NCI-H748 (cell line): ENCODE measurements around the gene GDA.

ENCODE experiments used
- DNase-seq: peaks from one replicate; lab custom pipeline; 2025; ENCODE audit not compliant: unreplicated experiment; lab: John Stamatoyannopoulos, UW

GDA gene

DNA sequence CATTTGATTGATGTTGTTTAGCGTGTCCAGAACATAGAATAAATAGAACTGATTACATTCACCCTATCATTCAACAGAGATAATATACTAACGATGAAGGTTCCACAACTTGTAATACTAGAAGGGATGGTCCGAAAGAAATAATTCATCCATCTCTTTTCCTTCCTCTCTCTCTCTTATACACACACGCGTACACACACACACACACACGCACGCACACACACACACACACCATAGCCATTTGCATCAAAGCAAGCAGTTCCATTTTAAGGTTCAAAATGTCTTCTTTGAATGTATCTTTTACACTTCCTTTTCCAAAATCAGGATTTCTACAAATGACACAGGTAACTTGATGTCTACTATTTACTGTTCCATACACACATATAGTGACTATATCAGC is 887 bp downstream of the GDA start:
- no peak for DNase-seq

DNA sequence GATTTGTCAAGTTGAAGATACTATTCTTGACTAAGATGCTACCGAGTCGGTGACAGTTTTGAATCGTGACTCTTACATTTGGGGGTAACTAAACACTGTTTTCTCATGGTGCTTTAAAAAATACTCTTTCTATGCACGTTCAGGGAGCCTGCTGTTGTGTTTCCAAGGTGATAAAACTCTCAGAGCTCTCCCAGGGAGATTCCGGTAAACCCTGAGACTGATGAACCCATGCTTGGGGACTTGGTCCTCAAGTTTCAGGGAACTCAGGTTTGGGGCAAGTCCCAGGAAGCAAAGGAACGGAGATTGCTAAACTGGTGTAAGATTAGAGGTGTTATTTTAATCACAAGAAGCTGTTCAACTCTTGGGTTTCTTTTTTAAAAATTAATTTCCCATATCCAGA is 1.4 kb downstream of the GDA start:
- no peak for DNase-seq

DNA sequence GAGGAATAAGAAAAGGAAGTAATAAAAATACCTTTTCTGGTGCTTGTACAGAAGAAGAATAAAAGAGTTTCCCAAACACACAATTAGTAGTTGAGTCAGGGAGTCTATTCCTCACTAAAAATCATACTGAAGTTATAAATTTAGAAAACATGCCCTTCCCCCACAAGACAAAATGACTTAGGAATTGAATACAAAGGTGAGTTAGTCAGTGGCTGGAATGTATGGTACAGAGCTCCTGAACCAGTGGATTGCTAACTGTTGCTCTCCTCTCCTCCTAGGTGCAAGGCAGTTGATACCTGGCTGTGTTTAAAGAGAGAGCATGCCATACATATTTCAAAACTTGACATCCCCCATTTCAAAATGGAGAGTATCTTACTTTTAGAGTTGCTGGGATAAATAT is 1.9 kb downstream of the GDA start:
- DNase-seq: no peak

DNA sequence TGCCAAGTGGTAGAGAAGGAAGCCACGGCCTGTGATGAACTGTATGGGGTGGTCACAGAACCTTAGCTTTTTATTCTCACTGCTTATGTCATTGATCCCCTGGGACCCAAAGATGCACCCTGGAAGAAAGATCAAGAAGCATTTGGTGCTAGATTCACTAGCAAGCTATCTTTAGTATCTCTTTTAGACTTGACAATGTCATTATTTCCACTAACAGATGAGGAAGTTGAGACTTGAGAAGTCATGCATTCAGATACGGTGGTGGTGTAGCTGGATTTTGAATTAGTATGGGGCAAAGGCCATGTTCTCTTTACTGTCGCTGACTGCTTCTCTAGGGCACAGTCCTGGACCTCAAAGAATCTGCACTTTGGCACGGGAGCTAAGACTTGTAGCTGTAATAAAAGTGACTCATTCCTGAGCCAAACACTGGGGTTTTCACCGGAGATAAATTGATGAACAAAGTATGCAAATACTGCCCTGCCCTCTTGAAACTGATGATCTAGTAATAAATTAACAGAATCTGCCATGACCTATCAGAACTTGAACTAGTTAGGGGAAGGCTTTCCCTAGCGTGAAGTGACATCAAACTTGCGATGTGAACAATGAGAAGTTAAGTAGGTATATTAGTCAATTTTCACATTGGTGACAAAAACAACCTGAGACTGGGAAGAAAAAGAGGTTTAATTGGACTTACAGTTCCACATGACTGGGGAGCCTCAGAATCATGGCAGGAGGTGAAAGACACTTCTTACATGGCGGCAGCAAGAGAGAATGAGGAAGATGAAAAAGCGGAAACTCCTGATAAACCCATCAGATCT is 5.4 kb downstream of the GDA start:
- DNase-seq: no peak

DNA sequence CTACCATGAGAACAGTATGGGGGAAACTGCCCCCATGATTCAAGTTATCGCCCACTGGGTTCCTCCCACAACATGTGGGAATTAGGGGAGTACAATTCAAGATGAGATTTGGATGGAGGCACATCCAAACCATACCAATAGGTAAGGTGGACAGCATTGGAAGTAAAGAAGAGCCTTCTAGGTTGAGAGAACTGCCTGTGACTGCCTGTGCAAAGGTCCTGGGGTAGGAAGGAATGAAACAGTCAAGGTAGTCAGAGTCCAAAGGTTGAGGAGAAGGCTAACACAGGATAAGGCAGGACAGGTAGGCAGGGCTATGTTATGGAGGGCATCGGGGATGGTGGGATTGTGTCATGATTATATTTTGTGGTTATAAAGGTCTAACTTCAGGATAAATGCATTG is 6.1 kb downstream of the GDA start:
- DNase-seq: no peak

DNA sequence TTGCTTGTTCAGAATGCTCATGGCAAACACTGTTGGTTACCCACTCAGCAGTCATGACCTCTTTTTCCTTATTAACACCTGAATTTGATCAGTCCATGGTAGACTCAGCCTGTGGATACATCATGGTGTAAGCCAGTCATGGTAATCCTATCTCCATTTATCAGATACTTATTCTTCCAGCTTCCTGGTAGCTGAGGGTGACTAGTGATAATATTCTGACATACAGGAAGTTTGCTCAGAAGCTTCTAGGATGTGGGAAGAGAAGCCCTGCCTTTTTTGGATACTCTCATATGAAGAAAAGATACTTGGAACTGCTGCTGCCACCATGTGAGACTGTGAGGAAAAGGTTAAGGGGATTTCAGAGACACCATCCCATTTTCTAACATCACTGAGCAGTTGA is 7.3 kb downstream of the GDA start:
- DNase-seq: no peak

DNA sequence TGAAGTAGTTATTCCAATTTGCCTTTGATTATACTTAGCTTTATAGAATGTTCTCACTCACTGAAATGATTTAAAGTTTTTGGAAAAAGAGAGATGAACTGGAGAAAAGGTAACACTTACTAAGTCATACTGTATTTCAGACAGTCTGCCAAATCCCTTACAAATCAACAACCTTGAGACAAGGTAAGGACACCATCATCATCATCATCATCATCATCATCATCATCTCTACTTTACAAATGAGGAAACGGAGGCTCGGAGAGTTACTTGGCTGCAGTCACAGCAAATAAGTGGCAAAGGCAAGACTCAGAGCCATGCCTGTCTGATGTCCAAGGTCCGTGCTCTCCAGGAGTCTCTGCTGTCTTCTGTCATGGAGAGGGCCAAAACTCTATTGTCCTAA is 9.4 kb downstream of the GDA start:
- DNase-seq: no peak

DNA sequence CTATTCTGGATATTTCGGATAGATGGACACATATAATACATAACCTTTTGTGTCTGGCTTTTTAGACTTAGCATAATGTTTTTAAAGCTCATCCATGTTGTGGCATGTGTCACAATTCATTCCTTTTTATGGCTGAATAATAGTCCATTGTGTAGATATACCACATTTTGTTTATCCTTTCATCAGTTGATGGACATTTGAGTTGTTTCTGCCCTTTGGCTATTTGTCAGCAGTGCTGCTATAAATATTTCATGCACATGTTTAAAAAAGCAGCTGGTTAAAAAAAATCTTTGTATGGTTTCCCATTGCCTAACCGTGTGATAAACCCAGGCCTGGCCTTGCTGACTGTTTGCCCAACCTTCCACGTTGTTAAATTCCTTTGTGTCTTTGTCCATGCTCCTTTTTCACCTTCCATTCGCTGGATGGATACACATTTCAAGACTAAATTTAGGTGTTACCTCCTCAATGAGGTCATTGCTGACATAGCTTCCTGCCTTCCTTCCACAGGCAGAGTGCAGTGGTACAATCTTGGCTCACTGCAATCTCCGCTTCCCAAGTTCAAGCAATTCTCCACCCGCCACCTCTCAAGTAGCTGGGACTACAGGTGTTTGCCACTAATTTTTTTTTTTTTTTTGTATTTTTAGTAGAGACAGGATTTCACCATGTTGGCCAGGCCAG is 11.3 kb downstream of the GDA start:
- no peak for DNase-seq

DNA sequence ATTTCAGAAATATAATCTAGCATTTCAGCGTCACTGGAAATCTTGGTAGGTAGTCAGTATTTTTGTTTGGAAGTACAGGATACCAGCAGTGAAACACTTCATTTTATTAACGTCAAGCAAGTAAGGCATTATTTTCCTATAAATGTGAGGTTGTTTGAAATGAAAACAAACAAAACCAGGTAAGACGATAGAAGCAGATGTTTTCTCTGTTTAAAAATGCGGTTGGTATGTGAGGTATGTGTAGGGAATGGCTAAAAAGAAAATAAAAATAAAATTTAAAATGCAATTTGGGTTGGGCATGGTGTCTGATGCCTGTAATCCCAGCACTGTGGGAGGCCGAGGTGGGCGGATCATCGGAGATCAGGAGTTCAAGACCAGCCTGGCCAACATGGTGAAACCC is 16.1 kb downstream of the GDA start:
- no peak for DNase-seq

DNA sequence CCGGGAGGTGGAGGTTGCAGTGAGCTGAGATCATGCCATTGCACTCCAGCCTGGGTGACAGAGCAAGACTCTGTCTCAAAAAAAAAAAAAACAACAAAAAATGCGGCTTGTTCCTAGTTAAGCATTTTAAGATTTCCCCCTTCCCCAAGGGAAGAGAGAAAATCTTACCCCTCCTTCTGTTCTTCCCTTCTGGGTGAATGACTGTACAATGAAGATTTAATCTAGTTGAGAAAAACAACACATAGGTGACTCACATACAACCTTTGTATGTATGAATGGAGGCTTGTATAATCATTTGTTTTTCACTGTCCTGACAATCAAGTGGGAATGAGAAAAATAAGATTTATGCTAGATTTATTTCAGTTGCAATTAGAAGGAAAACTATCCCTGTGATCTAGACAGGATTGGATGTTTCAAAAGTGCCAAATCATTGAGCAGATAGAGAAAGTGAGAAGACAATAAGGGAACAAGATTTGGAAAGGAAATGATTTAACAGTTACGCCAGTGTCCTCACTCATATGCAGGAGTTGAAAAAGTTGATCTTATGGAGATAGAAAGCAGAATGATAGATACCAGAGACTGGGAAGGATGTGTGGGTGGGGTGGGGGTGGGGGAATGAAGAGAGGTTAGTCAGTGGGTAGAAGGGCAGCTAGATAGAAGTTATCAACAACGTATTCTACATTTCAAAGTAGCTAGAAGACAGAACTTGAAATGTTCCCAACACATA is 16.7 kb downstream of the GDA start:
- no peak for DNase-seq

DNA sequence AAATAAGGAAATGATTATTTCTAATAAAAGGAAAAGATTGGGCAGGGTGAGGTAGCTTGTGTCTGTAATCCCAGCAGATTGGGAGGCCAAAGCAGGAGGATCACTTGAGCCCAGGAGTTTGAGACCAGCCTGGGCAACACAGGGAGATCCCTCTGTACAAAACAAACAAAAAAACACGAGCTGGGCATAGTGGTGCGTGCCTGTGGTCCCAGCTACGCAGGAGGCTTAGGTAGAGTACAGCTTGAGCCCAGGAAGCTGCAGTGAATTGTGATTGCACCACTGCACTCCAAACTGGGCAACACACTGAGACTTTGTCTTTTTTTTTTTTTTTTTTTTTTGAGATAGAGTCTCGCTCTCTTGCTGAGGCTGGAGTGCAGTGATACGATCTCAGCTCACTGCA is 18.8 kb downstream of the GDA start:
- DNase-seq: no peak

DNA sequence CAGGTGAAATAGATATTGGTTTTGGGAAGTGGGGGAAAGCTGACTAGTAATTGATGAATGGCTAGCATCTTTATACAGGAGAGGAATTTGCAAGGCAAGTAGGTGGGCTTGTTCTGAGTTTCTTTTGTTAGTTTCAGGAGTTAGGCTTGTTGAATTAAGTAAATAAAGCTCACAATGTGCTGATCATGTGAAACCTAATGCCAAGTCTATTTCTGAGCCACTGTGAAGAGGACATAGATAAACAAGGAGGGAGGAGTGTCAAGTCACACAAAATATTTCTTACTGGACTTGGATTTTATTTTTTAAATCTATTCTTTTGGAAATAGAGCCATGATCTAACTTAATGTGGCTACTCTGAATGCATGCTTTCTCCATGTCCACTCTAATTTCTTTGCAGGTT is 19.9 kb downstream of the GDA start:
- peak; percentile 23 for DNase-seq

DNA sequence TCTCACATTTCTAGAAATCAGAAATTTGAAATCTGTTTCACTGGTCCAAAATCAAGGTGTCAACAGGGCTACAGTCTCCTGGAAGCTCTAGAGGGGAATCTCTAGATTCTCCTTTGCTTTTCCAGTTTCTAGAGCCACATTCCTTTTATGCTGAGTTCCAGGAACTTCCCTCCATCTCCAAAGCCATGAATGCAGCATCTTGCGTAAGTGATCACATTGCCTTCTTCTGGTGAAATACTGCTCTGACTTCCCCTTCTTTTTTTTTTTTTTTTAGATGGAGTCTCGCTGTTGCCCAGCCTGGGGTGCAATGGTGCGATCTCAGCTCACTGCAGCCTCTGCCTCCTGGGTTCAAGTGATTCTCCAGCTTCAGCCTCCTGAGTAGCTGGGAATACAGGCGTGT is 23.8 kb downstream of the GDA start:
- no peak for DNase-seq

DNA sequence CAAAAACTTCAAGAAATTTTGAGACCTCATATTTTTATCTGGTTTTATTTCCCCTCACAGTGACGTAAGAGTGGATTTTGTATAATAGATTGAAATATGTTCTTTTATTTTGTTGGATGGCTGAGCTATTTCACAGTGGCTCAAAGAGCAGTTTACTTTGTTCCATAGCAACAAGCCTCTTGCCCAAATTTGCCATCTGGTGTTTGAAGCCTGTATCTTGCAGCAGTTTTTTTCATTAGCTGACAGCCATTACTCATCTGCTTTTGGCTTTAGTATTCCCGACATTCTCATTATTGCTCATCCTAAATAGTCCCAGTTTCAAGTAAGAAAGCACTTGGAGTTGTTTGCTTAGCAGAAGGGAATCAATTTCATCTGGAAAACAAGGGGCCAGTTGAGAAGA is 36.3 kb downstream of the GDA start:
- peak; percentile 67 for DNase-seq

DNA sequence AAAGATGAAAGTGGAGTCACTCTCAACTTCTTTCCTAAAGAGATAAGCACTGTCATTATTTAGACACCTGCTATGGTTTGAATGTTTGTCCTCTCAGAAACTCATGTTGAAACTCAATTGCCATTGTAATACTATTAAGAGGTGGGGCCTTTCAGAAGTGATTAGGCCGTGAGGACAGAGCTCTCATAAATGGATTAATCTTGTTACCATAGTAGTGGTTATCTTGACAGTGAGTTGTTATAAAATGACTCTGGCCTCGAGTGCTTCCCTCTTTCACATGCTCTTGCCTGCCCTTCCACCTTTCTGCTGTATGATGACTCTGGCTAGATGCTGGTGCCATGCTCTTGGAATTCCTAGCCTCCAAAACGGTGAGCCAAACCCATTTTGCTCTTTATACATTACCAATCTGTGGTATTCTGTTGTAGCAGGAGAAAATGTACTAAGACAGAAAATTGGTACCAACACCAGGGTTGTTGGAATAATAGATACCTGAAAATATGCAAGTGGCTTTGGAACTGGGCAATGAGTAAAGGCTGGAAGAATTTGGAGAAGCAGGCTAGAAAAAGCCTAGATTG is 38.0 kb downstream of the GDA start:
- DNase-seq: peak; percentile 59

DNA sequence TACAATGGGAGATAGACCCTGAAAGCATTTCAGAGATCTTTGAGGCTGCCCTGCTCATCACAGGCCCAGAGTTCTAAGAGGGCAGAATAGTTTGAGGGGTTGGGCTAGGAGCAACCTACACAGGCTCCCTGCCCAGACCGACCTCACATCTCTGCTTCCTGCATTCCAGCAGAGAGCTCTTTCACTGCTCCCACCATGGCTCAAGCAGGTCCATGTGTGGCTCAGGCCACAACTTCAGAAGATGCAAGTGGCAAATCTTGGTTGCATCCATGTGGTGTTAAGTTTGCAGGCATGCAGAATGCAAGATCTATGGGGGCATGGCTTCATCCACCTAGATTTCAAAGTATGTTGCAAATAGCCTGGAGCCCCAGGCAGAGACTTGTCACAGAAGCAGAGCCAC is 39.0 kb downstream of the GDA start:
- no peak for DNase-seq

DNA sequence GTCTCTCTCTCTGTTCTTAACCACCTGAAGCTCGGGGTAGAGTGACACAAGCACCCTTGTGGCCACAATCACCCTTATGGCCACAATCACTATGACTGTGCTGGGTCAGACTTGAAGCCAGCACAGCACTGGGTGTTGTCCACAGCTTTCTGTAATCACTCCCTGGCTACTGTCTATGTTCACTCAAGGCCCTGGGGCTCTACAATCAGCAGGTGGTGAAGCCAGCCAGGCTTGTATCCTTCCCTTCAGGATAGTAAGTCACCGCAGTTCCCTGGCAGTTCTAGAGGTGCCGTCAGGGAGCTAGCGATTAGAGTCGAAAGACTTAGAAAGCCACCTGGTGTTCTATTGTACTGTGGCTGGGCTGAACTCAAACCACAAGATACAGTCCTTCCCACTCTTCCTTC is 44.2 kb downstream of the GDA start:
- no peak for DNase-seq

DNA sequence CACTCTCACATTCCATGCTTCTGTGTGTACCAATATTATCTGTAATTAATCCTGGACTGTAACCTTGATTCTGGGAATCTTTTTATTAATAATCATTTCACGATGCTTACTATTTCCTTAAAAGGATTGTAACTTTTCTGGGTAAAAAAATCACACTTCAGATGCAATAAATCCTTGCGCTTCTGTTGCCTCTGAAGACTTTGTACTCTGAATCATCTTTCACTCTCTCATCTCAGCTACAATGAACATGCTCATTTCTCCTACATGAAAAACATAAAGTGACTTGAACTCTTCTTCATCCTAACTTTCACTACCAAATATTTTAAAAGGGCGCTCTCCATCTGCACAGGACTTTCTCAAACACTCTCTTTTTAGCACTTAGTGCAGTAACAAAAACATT is 50.0 kb downstream of the GDA start:
- no peak for DNase-seq

DNA sequence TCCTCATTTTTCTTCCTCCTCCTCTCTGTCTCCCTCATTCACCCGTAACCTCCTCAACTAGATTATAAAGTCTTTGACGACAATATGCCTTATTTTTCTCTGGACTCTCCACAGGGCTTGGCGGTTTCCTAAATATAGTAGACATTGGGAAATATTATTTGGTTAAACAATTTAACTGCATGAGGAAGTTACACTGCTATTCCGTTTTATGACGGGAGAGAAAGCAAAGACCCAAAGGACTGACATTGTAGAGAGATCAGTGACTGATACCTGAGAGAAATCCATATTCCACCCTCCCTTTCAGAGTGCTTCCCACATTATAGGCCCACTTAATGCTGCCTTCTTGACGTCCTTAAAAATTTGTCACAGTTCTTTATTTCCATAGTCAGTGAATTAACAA is 51.2 kb downstream of the GDA start:
- DNase-seq: no peak

DNA sequence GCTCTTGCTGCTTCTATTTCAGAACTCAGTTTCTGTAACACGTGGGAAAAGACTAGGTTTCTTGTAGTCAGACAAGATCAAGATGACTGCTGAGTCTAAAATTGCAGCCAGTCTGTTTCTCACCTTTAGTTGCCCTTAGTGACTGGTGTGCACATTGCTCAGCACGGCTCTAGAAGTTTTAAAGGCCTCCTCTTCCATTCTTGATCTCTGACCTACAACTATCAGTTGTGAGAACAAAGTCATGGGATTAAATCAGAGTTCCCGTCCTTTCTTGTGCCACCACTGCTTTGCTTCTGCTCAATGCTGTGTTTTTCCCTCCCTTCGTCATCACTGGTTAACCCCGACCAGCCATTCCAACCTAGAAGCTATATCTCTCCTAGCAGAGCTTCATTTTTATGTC is 52.8 kb downstream of the GDA start:
- no peak for DNase-seq

DNA sequence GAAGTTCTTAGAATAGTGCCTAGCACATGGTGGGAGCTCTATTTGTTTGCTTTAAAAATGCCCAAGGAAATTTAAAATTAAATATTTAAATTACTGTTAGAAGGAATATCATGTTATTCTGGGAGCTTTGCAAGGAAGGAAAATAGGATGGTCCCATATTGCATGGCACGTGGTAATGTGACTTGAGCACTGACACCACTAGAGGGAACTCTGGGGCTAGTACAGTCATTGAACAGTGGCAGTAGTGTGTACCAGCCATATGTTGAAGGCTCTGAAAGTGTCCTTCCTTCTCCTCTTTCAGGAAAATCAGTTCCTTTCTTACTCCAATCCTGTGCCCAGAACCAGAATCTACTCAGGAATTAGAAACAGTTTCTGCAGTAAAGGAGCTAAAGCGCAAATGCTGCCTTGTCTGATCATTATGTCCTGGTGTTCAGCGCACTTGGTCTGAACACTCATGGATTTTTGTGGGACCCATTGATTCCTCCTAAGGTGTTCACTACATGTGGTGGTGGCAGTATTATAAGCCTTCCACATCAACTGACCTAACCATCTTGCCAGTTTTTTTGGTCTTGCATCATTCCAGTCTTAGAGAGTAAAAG is 54.1 kb downstream of the GDA start:
- DNase-seq: peak; percentile 36
